COR-L47 (cell line): Measurements from ENCODE around the gene PUSL1.

Experiments used
- DNase-seq: peaks from one replicate; lab custom pipeline; 2025; lab: John Stamatoyannopoulos, UW

Gene PUSL1

DNA sequence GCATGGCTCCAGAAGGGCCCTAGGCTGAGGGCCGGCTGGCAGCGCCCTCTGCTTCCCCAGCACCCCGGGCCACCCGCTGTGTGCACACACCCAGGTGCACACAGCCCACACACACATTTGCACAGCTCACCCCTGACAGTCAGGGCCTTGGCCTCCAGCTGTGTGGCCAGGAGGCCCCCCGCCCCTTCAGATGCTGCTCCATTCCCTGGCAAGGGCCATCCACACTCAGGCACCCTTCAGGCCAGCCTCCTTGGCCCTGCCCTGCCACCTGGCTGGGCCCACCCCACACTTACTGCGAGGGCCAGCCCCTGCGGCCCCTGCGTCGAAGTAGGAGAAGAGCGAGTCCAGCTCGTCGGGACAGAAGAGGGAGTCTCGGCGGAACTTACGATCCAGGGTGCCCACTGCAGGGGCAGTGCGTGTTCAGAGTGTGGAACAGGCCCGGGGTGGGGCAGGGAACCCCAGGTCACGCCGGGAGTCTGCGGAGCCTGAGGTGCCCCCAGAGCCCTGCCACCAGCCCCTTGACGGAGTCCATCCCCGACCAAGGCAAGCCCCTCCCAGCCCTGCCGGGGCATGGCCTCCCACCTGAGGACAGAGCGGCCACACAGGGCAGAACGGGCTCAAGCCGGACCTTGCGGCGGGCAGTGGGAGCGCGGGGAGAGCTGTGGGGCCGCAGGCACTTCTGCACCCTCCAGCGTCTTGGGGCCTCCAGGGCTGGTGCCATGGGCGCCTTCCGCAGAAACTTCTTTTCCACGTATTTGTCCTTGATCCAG lies 13.1 kb upstream of the PUSL1 start:
- no peak for DNase-seq

DNA sequence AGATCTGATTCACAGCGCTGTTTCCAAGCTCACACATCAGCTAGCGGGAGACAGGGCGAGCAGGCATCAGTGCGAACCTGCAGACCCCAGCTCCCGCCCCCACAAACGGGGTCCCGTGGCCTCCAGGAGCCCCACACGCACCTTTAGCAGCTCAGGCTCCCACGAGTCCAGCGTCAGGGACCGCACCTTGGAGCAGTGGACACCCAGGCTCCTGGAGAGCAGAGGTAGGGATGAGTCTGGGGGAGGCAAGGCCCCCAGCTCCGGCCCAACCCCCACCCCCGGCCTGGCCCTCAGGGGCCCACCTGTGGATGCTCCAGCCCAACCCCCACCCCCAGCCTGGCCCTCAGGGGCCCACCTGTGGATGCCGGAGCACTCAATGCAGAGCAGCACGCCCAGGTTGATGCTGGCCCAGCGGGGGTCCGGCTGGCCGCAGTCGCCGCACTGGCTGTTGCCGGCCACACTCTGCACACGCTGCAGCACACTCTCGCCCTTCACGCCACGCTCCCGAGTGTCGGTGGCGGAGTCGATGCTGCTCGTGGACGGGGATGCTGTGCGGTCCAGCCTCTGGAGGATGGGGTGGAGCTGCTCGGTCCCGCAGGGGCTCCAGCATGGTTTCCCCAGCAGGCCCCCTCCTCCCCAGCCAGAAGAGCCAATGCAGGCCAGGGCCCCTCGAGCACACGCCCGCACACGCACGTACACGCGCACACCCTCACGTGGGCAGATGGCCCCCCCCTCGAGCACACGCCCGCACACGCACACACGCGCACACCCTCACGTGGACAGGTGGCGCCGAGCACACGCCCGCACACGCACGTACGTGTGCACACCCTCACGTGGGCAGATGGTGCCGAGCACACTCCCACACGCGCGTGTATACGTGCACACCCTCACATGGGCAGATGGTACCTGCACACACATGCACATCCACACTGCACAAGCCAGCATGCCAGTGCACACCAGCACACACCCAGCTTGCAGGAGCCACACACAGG lies 12.0 kb upstream of the PUSL1 start:
- DNase-seq: no peak

DNA sequence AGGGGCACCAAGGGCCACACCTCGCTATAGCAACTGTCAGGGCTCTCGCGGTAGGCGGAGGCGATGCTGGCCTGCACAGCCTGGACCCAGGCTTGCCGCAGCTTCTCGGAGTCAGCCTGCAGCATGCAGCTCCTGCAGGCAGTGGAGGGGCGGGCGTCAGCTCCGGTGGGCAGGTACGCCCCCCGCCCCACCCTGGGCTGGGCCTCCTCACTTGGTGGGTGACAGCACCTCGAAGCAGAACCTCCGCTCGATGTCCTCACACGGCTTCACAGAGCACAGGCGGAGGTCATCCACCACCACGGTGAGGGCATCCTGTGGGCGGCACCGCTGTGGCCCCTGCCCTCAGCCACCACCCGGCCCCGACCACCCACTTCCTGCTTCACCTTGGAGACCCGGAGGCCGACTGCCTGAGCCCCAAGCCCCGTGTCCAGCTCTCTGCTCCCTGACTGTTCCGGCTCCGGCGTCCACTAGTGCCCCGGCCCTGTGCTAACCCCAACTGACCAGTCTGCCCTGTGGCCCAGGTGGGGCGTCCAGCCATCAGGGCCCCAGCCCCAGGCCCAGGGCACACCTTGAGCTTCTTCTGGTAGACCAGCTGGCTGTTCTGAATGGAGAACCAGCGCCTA lies 10.5 kb upstream of the PUSL1 start:
- DNase-seq: no peak

DNA sequence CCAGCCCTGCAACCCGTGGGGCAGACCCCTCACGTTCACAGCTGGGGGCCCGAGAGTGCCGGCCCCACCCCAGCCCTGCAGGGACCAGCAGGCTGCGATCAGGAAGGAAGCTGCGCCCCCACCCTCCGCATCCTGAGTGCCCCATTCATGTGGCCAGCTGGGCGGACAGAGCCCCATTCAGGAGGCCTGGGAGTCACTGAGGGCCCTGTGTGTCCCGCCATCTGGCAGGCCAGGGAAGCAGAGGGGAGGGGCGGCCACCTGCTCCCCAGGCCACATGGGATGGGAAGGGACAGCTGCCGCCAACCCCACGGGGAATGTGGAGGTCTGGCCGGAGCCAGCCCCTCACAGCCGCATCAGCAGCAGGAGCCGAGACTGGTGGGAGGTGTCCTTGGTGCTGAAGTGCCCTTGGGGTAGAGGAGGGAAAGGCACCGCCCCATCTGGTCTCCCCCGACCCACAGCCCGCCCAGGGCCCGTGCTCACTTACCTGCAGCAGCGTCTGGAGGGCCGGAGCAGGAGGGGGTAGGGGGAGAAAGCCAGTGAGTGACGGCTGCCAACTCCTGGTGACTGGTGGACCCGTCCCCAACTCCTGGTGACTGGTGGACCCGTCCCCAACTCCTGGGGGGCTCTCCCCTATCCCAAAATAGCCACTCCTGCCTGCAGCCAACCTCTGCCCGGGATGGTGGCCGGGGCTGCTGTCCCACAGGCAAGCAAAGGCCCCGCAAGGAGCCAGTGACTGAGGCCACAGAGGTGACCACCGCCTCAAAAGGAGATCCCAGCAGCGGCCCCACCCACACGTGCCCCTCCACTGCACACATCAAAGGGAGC lies 9.3 kb upstream of the PUSL1 start:
- no peak for DNase-seq

DNA sequence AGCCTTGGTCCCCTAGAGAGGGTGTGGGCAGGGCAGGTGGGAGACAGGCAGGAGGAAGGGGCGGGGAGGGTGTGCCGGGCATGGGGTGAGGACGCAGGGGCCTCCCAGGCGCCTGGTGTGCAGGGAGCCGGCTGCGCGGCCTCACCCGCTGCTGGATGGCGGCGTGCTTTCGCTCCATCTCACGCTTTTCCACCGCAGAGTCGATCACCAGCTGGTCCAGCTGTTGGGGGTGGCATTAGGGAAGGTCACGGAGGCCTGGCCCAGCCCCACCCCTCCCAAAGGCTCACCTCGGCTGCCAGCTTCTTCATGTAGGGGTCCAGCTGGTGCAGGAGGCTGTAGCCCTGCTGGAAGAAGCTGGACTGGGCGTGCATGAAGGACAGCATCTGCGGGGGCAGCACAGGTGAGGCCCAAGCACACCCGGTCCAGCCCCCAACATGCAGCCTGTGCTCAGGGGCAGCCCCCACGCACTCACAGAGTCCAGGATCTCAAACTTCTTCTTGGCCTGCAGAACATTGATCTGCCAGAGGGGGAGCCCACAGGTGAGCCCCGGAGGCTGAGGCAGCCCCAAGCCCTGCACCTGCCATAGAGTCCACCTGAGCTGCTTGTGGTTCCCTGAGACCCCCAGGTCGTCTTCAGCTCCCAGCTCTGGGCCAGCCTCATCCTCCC lies 8.6 kb upstream of the PUSL1 start:
- DNase-seq: no peak

DNA sequence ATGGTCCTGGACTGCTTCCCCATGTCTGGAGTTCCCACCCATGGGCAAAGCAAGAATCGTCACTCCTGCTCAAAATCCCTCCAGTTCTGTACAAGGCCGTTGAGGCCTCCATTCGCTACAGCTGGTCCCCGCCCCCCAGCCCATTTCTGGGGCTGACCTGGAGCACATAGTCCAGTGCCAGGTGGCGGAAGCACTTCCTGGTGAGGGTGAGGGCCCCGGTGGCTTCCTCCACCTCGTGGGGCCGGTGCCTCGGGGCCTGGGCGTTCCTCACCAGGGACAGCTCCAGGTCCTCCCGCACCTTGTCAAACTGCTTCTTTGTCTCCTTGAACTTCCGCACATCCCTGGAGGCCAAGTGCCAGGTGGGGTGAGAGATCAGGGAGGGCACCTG lies 8.1 kb upstream of the PUSL1 start:
- DNase-seq: no peak

DNA sequence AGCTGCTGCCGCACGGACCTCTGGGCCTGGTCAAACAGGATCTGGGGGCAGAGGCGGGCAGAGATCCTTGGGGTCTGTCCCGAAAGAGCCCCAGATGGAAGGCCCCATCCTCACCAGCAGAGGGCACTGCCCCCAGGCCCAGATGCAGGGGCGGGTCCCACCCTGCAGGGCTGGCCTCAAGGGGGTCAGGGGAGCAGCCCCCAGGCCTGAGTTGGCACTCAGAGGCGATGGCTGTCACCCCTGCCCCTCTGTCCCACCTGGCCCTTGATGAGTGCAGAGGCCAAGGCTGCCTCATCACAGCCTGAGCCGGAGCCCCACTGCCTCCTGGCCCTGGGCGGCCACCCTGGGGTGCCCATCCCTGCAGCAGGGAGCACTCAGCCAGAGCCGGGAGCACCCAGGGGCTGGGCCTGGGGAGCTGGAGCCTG lies 6.4 kb upstream of the PUSL1 start:
- DNase-seq: no peak

DNA sequence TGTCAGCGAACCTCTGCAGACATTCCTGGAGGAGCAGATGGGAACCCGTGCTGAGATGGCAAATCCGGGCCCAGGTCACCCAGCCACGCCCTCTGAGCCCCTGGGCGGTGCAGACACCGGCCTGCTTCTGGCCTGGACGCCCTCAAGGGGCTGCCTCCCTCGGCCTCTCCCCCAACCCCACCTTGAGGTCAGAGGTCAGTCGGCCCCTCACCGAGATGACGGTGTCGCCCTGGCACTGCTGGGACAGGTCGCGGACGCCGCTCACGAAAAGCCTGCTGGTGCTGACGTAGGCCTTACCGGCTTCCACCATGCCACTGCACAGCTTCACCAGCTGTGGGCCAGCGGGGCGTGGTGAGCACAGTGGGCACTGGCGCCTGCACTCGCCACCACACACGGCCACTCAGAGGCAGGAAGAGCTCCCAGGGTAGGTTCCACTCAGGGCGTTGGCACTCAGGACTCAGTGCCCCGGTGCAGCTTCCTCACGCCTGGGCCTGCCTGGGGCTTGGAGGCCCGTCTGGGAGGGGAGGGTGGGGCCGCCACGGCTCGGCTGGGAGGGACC lies 5.4 kb upstream of the PUSL1 start:
- DNase-seq: no peak

DNA sequence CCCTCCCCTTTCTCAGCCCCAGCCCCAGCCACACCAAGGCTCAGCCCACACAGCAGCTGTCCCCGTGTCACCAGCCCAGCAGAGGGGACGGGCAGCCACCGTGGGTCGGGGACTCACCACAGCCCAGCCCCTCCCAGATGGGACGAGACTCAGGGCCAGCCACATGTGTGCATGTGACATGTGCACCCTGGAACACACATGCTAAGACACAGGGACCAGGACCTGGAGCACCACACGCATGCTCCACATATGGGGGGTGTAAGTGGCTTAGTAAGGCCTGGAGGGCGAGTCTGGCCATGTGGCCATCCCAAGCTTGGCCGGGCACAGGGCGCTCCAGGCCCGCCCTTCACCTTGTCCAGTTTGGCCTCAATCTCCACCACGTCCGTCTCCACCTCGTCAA lies 4.7 kb upstream of the PUSL1 start:
- DNase-seq: no peak

DNA sequence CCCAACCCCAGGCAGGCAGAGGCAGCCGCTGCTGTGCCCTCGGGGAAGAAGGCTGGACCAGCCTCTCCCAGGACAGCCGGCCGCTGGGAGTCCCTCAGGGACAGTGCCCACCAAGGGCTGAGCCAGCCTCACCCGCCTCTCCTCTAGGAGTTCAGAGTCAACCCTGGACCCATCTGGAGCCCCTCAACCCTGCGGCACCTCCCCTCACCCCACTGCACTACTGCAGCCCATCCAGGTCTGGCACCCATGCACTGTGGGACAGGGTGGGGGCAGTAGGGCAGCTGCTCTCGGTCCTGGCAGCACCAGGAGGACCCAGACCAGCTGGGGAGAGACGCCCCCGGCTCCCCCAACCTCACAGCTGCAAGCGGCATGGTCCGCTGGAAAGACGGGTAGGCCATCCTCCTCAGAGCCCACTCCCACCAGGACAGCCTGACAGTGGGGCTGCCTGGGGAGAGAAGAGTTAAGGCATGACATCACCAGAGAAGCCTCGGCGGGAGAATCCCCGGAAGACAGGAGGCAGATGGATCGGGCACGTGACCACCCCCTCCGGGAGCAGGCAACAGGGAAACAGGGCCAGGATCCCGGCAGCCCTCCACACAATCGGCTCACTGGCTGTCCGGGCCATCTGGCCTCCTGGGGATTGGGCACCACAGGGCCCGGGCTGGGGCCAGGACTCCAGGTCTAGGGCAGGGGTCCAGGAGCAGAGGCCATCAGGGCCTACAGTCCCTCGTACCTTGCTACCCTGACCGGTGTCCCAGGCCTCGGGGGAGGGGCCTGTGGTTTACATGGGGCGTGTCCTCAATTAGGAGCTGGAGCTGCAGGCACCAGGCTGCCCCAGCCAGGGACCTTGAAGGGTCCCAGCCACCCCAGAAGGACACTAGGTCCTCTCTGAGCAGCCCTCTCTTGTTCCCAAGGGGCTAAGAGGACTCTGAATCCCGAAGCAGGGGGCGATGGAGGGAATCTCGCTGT lies 3.8 kb upstream of the PUSL1 start:
- DNase-seq: peak; percentile 76

DNA sequence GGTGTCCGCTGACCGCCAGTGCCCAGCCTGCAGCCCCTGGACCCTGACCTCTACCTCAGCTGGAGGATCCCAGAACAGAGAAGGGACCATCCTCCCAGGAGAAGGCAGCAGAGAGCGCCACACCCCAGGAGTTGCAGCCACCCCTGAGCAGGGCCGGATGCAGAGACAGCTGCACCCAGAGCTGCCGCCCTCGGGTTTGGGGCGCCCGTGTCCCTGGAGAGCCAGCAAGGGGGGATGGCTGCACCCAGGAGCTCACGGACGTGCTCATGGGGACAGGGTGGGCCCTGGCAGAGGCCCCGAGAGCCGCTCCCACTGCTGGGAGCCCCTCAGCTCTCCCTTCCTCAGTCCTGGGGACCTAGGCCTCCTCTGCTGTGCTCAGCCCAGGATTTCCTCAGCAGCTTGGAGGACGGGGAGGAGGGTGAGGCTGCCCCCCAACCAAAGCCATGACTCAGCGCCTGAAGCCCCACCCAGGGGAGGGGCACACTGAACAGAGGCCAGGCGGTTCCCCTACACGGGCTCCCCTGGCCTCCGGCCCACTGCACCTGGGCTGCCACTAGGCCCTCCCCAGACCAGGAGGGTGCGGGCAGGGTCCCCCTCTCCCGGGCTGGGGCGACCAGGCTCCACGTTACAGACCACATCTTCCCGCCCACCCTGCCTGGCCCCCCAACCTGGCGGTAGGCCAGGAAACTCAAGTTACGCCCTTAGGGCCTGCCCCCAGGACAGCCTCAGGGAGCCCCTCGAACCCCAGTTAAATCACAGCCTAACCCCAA lies 2.9 kb upstream of the PUSL1 start:
- DNase-seq: peak; percentile 44

DNA sequence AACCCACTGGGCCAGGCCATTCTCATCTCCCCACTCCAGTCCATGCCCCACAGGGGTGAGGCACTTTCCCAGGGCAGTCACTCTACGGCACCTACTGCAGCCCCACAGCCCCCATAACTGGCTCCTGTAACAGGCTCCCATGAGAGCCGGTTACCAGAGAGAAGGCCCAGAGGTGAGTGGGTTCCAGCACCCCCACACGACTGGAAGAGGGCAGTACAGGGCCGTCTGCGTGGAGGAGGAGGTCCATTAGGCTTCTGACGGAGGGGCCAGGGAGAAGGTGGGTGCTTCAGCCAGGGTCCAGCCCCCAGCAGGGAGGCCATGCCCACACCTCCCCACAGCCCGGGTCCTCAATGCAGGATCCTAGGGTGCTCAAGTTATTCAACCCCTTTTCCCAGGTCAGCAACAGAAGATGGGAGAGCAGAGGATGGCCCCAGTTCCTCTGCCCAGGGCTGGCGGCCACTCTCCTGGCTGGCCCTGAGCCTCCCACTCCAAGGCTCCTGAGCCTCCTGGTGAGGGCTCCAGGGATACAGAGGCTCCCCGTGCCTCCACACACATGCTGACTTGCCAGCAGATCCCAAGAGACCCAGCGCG lies 2.2 kb upstream of the PUSL1 start:
- DNase-seq: no peak

DNA sequence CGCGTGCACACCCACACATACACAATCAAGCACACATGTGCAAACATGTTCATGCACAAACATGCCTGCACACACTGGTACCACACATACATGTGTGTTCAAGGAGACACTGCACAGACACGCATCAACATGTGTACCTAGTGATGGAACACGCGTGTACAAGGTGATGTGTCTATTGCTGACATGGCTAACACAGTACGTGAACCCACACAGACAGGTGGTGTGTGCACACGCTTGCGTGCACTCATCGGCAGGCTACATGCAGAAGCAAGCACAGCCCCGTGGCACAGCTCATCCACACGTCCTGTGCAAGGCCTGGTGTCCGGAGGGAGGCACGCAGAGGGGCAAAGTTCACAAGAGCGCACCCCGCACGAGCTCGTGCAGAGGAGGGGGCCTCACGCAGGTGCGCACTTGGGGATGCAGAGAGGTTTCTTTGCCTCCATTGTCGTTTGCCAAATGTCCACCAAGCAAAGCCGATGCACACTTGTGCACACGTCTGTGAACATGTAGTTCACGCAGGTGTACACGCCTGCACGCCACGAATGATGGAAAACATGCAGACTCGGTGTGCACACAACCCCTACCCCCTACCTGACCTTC lies 1.6 kb upstream of the PUSL1 start:
- DNase-seq: no peak

DNA sequence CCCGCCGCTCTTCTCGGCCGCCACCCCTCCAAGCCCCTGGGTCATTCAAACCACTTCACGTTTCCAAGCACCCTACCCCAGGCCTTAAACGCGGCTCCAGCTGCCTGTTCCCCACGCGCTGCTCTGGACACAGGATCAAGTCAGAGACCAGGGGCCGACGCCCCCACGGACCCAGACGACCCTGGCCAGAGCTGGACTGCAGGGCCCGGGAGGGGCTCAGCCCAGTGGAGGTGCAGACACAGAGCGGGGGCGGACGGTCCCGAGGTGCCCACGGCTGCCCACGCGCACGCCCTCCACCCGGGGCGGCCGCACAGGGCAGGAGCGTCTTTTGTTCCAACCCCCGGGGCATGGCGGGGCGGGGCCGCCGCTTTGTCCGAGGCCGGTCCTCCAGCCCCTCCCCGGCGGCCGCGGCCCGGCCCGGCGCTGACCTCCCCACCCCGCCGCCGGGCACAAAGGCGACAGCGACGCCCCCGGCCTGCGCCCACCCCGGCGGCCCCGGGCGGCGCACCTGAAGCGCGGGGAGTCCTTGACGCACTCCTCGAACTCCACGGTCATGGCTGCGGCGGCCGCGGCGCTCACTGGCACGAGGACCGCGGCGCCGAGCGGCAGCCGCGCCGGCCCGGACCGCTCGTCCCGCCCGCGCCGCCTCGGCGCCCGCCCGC lies 1.0 kb upstream of the PUSL1 start:
- DNase-seq: no peak

DNA sequence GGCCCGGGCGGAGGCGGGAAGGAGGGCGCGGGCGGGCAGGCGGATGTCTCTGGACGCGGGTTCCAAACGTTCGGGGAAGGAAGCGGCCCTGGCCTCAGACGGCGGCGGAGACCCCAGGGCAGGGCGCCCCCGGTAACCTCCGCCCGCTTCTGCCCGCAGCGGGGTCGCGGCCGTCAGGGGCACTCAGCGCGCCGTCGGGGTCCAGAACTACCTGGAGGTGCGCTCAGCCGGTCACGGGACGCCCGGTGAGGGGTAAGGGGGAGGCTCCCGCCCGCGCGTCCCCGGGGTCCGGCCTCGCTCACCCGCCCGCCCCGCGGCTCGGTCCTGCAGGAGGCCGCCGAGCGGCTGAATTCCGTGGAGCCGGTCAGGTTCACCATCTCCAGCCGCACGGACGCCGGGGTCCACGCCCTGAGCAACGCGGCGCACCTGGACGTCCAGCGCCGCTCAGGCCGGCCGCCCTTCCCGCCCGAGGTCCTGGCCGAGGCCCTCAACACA lies 406 bp downstream of the PUSL1 start:
- DNase-seq: no peak

DNA sequence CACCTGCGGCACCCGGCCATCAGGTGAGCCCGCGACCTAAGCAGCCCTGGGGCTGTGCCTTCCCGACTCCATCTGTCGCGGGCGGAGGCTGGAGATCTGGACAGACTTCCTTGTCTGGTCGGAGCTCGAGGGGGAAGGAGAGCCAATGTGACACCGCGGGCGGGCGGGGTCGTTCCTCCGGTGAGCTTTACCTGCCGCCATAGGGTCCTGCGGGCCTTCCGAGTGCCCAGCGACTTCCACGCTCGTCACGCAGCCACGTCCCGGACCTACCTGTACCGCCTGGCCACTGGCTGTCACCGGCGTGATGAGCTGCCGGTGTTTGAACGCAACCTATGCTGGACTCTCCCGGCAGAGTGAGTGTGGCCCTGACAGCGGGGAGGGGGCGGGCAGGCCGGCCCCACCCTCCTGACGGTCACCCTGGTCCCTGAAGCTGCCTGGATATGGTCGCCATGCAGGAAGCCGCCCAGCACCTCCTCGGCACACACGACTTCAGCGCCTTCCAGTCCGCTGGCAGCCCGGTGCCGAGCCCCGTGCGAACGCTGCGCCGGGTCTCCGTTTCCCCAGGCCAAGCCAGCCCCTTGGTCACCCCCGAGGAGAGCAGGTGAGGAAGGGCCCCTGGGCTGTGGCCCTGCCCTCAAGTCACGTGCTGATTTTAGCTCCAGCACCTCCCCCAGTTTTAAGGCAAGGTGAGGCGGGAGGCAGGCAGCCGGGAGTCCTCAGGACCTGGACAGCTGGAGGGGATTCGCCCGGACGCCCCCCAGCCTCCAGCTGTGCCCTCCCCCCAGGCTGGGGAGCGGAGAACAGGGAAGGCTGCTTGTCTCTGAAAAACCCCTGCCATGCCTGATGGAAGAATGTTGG lies 1.1 kb downstream of the PUSL1 start:
- DNase-seq: no peak

DNA sequence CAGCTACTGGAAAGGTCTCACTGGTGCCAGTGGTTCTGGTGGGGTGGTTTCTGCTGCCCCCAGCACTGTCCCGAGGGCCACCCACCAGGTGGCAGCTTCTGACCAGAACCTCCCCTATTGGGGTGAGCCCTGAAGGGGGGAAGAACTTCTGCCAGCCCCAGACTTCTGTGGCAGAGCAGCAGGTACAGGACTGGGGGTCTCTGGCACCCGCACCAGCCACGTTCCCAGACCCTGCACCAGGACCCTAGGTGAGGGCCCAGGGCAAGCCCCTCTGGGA lies 1.6 kb downstream of the PUSL1 start:
- no peak for DNase-seq
